ENCODE data around the gene GULP1.

GULP1 gene

GRCh38 chr2:188598551-188598950, 306.9 kb downstream of the GULP1 start:
- Histone ChIP-seq H2BK15ac (ENCODE audit: low read length) (no peak overlapping the region), H2AFZ (ENCODE audit: low read length) (no peak overlapping the region), H2AK5ac (ENCODE audit: low read depth, low read length) (no peak overlapping the region), H3K36me3 (replicated peaks in 1 of 2; ENCODE audit: control insufficient read depth in 2 of 2, insufficient read depth in 2 of 2, low read length in 2 of 2) (peaks cover 0 to 39% of the 10 kb centered on the region in 2 donors), H3K79me1 (ENCODE audit: low read depth, low read length) (no peaks in the 10 kb centered on the region), H3K9me3 (replicated peaks in 1 of 2; ENCODE audit: control insufficient read depth in 2 of 2, insufficient read depth in 1 of 2, low read depth in 1 of 2, low read length in 2 of 2) (no peaks in the 10 kb centered on the region), H3K4ac (ENCODE audit: low read length) (no peak overlapping the region), H3K27me3 (ENCODE audit: control insufficient read depth in 3 of 3, insufficient read depth in 3 of 3, low read depth in 1 of 3, low read length in 3 of 3) (no peaks in the 10 kb centered on the region), H3K23ac (ENCODE audit: low read depth, low read length, poor library complexity) (no peak overlapping the region), H4K8ac (ENCODE audit: low read depth, low read length) (no peak overlapping the region), H3K9ac (ENCODE audit: low read depth, low read length, poor library complexity) (no peak overlapping the region), H3K18ac (ENCODE audit: low read length) (no peak overlapping the region), H4K91ac (ENCODE audit: low read depth, low read length, poor library complexity) (no peak overlapping the region), H2BK12ac (ENCODE audit: low read length) (no peak overlapping the region), H2BK5ac (ENCODE audit: low read length) (no peak overlapping the region), H3K4me3 (ENCODE audit: low read length in 2 of 2) (no peak overlapping the region), H3K27ac (replicated peaks; ENCODE audit: low read length) (no peak overlapping the region), H3K14ac (ENCODE audit: low read length) (no peak overlapping the region), H3K4me2 (ENCODE audit: insufficient read depth, low read length, poor library complexity, severe bottlenecking) (no peak overlapping the region), H3K4me1 (ENCODE audit: control insufficient read depth in 2 of 2, insufficient read depth in 1 of 2, low read depth in 1 of 2, low read length in 2 of 2) (peaks cover 0 to 2% of the 10 kb centered on the region in 2 donors), H2BK120ac (ENCODE audit: low read depth, low read length) (no peak overlapping the region)
- no CpG with 5 or more reads among the region's 1 CpG for WGBS, 2 donors (ENCODE audit: extremely low coverage in 2 of 2, insufficient read length in 2 of 2, insufficient replicate concordance in 1 of 2)
- no peak for DNase-seq (ENCODE audit: low spot score)

GRCh38 chr2:188599140-188599539, 307.5 kb downstream of the GULP1 start:
- no peak overlapping the region for H3K9ac ChIP-seq (ENCODE audit: low read depth, low read length, poor library complexity)
- no peak overlapping the region for H3K14ac ChIP-seq (ENCODE audit: low read length)
- no peak overlapping the region for H2BK15ac ChIP-seq (ENCODE audit: low read length)
- no peak overlapping the region for H4K91ac ChIP-seq (ENCODE audit: low read depth, low read length, poor library complexity)
- H3K4ac ChIP-seq (ENCODE audit: low read length): no peak overlapping the region
- H2BK120ac ChIP-seq (ENCODE audit: low read depth, low read length): no peak overlapping the region
- no peak overlapping the region for H2BK12ac ChIP-seq (ENCODE audit: low read length)
- peaks cover 0 to 2% of the 10 kb centered on the region in 2 donors for H3K4me1 ChIP-seq (ENCODE audit: control insufficient read depth in 2 of 2, insufficient read depth in 1 of 2, low read depth in 1 of 2, low read length in 2 of 2)
- no peak overlapping the region for H3K18ac ChIP-seq (ENCODE audit: low read length)
- no peak overlapping the region for H3K27ac ChIP-seq (replicated peaks; ENCODE audit: low read length)
- H2AK5ac ChIP-seq (ENCODE audit: low read depth, low read length): no peak overlapping the region
- H3K36me3 ChIP-seq (replicated peaks in 1 of 2; ENCODE audit: control insufficient read depth in 2 of 2, insufficient read depth in 2 of 2, low read length in 2 of 2): peaks cover 0 to 33% of the 10 kb centered on the region in 2 donors
- no peak overlapping the region for H2BK5ac ChIP-seq (ENCODE audit: low read length)
- no peak for DNase-seq (ENCODE audit: low spot score)
- no peak overlapping the region for H3K4me3 ChIP-seq (ENCODE audit: low read length in 2 of 2)
- no peaks in the 10 kb centered on the region for H3K79me1 ChIP-seq (ENCODE audit: low read depth, low read length)
- no peak overlapping the region for H3K4me2 ChIP-seq (ENCODE audit: insufficient read depth, low read length, poor library complexity, severe bottlenecking)
- H3K9me3 ChIP-seq (replicated peaks in 1 of 2; ENCODE audit: control insufficient read depth in 2 of 2, insufficient read depth in 1 of 2, low read depth in 1 of 2, low read length in 2 of 2): no peaks in the 10 kb centered on the region
- H4K8ac ChIP-seq (ENCODE audit: low read depth, low read length): no peak overlapping the region
- H3K27me3 ChIP-seq (ENCODE audit: control insufficient read depth in 3 of 3, insufficient read depth in 3 of 3, low read depth in 1 of 3, low read length in 3 of 3): no peaks in the 10 kb centered on the region
- H2AFZ ChIP-seq (ENCODE audit: low read length): no peak overlapping the region
- 100% methylated on average over 1 of the region's 2 CpGs; no CpG with 5 or more reads in 1 of the 2 donors for WGBS, 2 donors (ENCODE audit: extremely low coverage in 2 of 2, insufficient read length in 2 of 2, insufficient replicate concordance in 1 of 2)
- no peak overlapping the region for H3K23ac ChIP-seq (ENCODE audit: low read depth, low read length, poor library complexity)

DNA sequence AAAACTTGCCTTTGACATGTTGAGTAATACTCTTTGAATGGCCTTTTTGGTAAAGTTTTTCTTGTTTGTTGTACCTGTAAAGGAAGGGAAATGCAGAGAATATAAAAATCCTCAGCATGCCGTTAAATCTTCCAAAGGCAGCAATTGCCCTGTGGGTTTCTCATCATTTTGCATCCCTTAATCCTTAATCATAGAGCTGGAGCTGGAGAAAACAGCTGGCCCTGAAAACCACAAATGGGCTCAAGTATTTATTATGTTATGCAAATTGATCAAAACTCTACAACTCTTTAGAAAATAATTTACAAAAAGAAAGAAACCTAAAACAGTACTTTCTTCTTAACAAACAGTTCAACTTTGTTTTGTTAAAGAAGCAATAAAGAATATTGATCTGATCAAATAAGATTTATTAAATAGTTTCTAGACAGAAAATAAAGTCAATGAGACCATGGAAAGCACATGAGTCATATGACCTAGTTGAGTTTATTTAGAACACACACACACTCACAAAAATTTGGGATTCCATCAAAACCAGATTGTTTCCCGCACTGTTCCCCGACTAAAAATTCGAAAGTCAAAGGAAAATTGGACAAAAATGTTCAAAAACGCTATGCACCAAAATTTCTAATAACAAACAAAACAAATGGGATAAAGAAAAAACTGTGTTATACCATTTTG, 309.0 kb downstream of the GULP1 start:
- Histone ChIP-seq H4K8ac (ENCODE audit: low read depth, low read length) (no peak overlapping the region), H3K4ac (ENCODE audit: low read length) (no peak overlapping the region), H3K36me3 (replicated peaks in 1 of 2; ENCODE audit: control insufficient read depth in 2 of 2, insufficient read depth in 2 of 2, low read length in 2 of 2) (peaks cover 0 to 19% of the 10 kb centered on the region in 2 donors), H3K4me2 (ENCODE audit: insufficient read depth, low read length, poor library complexity, severe bottlenecking) (no peak overlapping the region), H3K9me3 (replicated peaks in 1 of 2; ENCODE audit: control insufficient read depth in 2 of 2, insufficient read depth in 1 of 2, low read depth in 1 of 2, low read length in 2 of 2) (peaks cover 1 to 8% of the 10 kb centered on the region in 2 donors), H4K91ac (ENCODE audit: low read depth, low read length, poor library complexity) (no peak overlapping the region), H3K27ac (replicated peaks; ENCODE audit: low read length) (no peak overlapping the region), H3K27me3 (ENCODE audit: control insufficient read depth in 3 of 3, insufficient read depth in 3 of 3, low read depth in 1 of 3, low read length in 3 of 3) (no peaks in the 10 kb centered on the region), H2BK120ac (ENCODE audit: low read depth, low read length) (no peak overlapping the region), H2AK5ac (ENCODE audit: low read depth, low read length) (no peak overlapping the region), H2AFZ (ENCODE audit: low read length) (no peak overlapping the region), H3K9ac (ENCODE audit: low read depth, low read length, poor library complexity) (no peak overlapping the region), H3K4me1 (ENCODE audit: control insufficient read depth in 2 of 2, insufficient read depth in 1 of 2, low read depth in 1 of 2, low read length in 2 of 2) (peaks cover 0 to 2% of the 10 kb centered on the region in 2 donors), H3K14ac (ENCODE audit: low read length) (no peak overlapping the region), H3K18ac (ENCODE audit: low read length) (no peak overlapping the region), H3K23ac (ENCODE audit: low read depth, low read length, poor library complexity) (no peak overlapping the region), H3K4me3 (ENCODE audit: low read length in 2 of 2) (no peak overlapping the region), H3K79me1 (ENCODE audit: low read depth, low read length) (no peaks in the 10 kb centered on the region), H2BK12ac (ENCODE audit: low read length) (no peak overlapping the region), H2BK5ac (ENCODE audit: low read length) (no peak overlapping the region), H2BK15ac (ENCODE audit: low read length) (no peak overlapping the region)
- DNase-seq (ENCODE audit: low spot score): no peak
- no CpG with 5 or more reads among the region's 5 CpGs for WGBS, 2 donors (ENCODE audit: extremely low coverage in 2 of 2, insufficient read length in 2 of 2, insufficient replicate concordance in 1 of 2)

GRCh38 chr2:188601391-188601790, 309.7 kb downstream of the GULP1 start:
- Histone ChIP-seq H3K23ac (ENCODE audit: low read depth, low read length, poor library complexity) (no peak overlapping the region), H2BK5ac (ENCODE audit: low read length) (no peak overlapping the region), H3K27me3 (ENCODE audit: control insufficient read depth in 3 of 3, insufficient read depth in 3 of 3, low read depth in 1 of 3, low read length in 3 of 3) (no peaks in the 10 kb centered on the region), H3K4ac (ENCODE audit: low read length) (no peak overlapping the region), H2AK5ac (ENCODE audit: low read depth, low read length) (no peak overlapping the region), H3K36me3 (replicated peaks in 1 of 2; ENCODE audit: control insufficient read depth in 2 of 2, insufficient read depth in 2 of 2, low read length in 2 of 2) (peaks cover 0 to 12% of the 10 kb centered on the region in 2 donors), H3K4me3 (ENCODE audit: low read length in 2 of 2) (no peak overlapping the region), H2AFZ (ENCODE audit: low read length) (no peak overlapping the region), H3K9ac (ENCODE audit: low read depth, low read length, poor library complexity) (no peak overlapping the region), H3K9me3 (replicated peaks in 1 of 2; ENCODE audit: control insufficient read depth in 2 of 2, insufficient read depth in 1 of 2, low read depth in 1 of 2, low read length in 2 of 2) (peaks cover 3 to 10% of the 10 kb centered on the region in 2 donors), H2BK12ac (ENCODE audit: low read length) (no peak overlapping the region), H2BK120ac (ENCODE audit: low read depth, low read length) (no peak overlapping the region), H4K91ac (ENCODE audit: low read depth, low read length, poor library complexity) (no peak overlapping the region), H3K14ac (ENCODE audit: low read length) (no peak overlapping the region), H3K18ac (ENCODE audit: low read length) (no peak overlapping the region), H4K8ac (ENCODE audit: low read depth, low read length) (no peak overlapping the region), H3K27ac (replicated peaks; ENCODE audit: low read length) (no peak overlapping the region), H3K4me2 (ENCODE audit: insufficient read depth, low read length, poor library complexity, severe bottlenecking) (no peak overlapping the region), H3K4me1 (ENCODE audit: control insufficient read depth in 2 of 2, insufficient read depth in 1 of 2, low read depth in 1 of 2, low read length in 2 of 2) (peaks cover 0 to 2% of the 10 kb centered on the region in 2 donors), H2BK15ac (ENCODE audit: low read length) (no peak overlapping the region), H3K79me1 (ENCODE audit: low read depth, low read length) (no peaks in the 10 kb centered on the region)
- WGBS, 2 donors (ENCODE audit: extremely low coverage in 2 of 2, insufficient read length in 2 of 2, insufficient replicate concordance in 1 of 2): no CpG with 5 or more reads among the region's 2 CpGs
- peak; percentile 4 for DNase-seq (ENCODE audit: low spot score)

Data from neuronal stem cell (in vitro differentiated cells).